A673 (cell line): ENCODE measurements around the gene ADGRD1.

ENCODE experiments used
- CTCF ChIP-seq: fragments of 300-800, 200-600 bp; sonication (generic); conservative IDR thresholded peaks from 2 replicates; pipeline ENCODE4 v1.5.1; 2017; ENCODE audit warnings: low read depth, mild to moderate bottlenecking, antibody characterized with exemption, low read length, moderate library complexity, mixed read lengths
- EZH2 ChIP-seq: fragments of 200-600 bp; sonication (generic); IDR thresholded peaks from 2 replicates; pipeline ENCODE4 v1.6.1; 2017; ENCODE audit warnings: borderline replicate concordance, low read depth, mild to moderate bottlenecking, mixed read lengths, antibody characterized with exemption, low read length; ENCODE audit not compliant: poor library complexity, severe bottlenecking

- no peak for TF ChIP-seq EZH2
- TF ChIP-seq CTCF: no peak
These were observed 75.1 kb downstream of the ADGRD1 start for GRCh38 chr12:131028587-131029338.
